ENCODE results near the gene COG1. TPM values are rescaled to one million over a fixed set of nuclear protein-coding genes. Genes with fewer than 3 reads are reported as not detected.

The COG1 gene
- total RNA-seq = 15.0 and 17.5 TPM in 2 replicates

GRCh38 chr17:73192894-73193701, at the start of gene COG1:
Gene COG1, plus strand, starts transcription at chr17:73193055. Its CDS starts 15 bp downstream, at chr17:73193070.

Other genes starting within 250 kb of the COG1 start
- gene SLC39A11, start 100.4 kb upstream of the COG1 start, total RNA-seq = 26.3 and 31.6 TPM in 2 replicates
- gene SSTR2, start 28.0 kb upstream of the COG1 start, total RNA-seq = under 0.01 and 0.28 TPM in 2 replicates
- gene CPSF4L, start 68.8 kb downstream of the COG1 start, total RNA-seq = 0.28 TPM in 1 of 2 replicates, not detected in the other
- 18.6 and 56.2 TPM in 2 replicates for gene CDC42EP4, start 118.9 kb downstream of the COG1 start, total RNA-seq